IPS-18c (cell line): ENCODE results near the gene PLXNA2.

Experiments used
- H3K4me3 ChIP-seq: 2 replicates; pipeline ENCODE4 v1.7.0; 2013; ENCODE audit warnings: low read depth, mild to moderate bottlenecking, low read length, moderate library complexity; ENCODE audit not compliant: insufficient read depth
- H3K9me3 ChIP-seq: one replicate; pipeline ENCODE4 v1.6.1; 2013; ENCODE audit warnings: mild to moderate bottlenecking, low read length, moderate library complexity; ENCODE audit not compliant: control insufficient read depth, insufficient read depth

PLXNA2 gene

DNA sequence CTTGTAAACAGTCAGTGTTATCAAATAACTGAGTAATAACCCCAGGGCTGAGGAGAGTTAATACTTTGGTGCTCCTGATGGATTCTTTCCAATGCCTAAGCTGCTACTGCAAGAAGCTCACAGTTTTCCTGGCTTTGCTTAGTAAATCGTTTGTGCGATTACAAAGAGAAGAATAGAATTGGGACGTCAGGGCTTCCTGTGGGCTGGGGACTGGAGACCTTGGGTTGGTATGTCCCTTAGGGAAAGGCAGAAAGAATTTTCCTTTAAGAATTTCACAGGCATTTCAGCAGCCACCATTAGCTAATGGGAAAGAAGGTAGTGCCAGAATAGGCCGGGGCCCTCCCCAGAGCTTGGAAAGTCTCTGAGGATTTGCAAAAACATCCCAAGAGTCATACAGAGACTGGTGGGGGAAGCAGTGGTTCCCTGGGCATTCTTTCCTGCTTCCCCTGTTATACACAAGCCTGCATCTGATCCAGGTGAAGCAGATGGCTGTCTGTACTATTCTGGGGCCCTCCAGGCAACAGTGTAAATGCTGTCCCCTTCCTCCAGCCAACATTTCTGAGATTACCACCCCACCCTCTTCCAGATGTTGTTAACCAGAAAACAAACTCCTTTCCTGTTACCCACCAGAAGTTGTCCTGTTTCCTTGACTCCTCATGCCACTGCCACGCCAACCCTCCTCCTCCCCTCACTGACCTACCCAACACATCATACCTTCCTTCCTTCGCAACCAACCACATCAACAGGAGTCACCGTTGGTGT is 40.2 kb downstream of the PLXNA2 start:
- Histone ChIP-seq H3K4me3 (no peak overlapping the region), H3K9me3 (no peaks in the 10 kb centered on the region)

GRCh38 chr1:208203127-208203847 is 40.9 kb downstream of the PLXNA2 start:
- H3K4me3 ChIP-seq = no peak overlapping the region
- no peaks in the 10 kb centered on the region for H3K9me3 ChIP-seq

GRCh38 chr1:208202333-208202995 is 41.7 kb downstream of the PLXNA2 start:
- H3K4me3 ChIP-seq = no peak overlapping the region

DNA sequence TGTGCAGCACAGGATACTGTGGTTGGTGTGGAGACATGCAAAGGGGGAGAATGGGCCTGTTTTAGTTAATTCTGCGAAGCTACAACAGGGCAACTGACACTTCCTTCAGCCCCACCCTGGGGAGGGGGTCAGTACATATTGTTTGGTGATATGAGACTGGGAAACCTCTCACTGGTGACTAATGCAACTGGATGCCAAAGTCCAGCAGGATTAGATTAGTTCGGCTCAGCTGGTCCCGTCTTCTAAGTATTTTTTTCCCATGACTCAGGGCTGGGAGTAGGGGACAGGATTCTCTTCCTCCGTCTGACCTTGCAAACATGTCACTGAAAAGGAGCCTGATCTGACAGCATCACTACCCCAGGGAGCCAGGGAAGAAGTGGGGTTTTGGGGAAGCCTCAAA is 43.0 kb downstream of the PLXNA2 start:
- no peak overlapping the region for H3K4me3 ChIP-seq
- H3K9me3 ChIP-seq = no peaks in the 10 kb centered on the region

More at GRCh38 chr1:208202333-208202995, 41.7 kb downstream of the PLXNA2 start:
- no peaks in the 10 kb centered on the region for H3K9me3 ChIP-seq

DNA sequence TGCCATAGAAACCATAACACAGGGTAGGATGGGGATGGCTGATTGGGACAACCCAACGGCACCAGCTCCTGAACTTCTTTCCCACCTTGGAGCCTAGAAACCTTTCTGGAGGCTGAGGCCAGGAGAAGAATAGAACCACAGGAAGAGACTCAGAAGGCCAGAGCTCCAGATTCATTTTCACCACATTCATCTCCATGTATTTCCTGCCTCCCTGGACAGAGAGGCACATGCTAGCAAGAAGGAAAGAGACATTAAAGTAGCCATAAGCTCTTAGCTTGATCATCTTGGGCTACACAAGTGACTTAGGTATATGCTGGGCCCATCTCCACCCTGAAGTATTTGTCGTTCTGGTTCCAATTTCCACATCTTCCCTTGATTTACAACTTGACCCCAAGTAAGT is 44.1 kb downstream of the PLXNA2 start:
- Histone ChIP-seq H3K9me3 (no peaks in the 10 kb centered on the region), H3K4me3 (no peak overlapping the region)

- Histone ChIP-seq H3K9me3 (no peaks in the 10 kb centered on the region), H3K4me3 (no peak overlapping the region)
Measured at GRCh38 chr1:208198236-208198635, 45.9 kb downstream of the PLXNA2 start.

GRCh38 chr1:208194944-208195343 is 49.2 kb downstream of the PLXNA2 start:
- H3K9me3 ChIP-seq = no peaks in the 10 kb centered on the region
- H3K4me3 ChIP-seq = no peak overlapping the region

- Histone ChIP-seq H3K4me3 (no peak overlapping the region), H3K9me3 (no peaks in the 10 kb centered on the region)
Measured at GRCh38 chr1:208192995-208193394, 51.2 kb downstream of the PLXNA2 start.

DNA sequence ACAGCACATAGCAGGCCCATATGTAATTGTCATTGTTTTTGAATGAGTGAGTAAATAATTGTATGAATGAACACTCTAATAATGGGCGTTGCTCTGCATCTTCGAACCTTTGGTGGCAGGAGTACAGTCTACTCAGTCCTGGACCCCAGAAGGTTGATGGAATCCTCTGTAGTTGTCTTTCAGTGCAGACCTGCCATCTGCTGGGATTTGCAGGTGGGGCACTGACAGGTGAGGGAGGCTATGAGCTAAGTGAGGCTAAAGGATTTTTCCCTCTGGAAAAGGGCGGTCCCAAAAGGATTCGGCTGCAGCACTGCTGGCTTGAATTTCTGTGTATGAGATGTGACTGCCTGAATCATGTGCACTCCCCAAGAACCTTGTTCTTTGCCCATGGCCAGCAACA is 53.4 kb downstream of the PLXNA2 start:
- Histone ChIP-seq H3K4me3 (no peak overlapping the region), H3K9me3 (no peaks in the 10 kb centered on the region)

- H3K4me3 ChIP-seq = no peak overlapping the region
Measured at GRCh38 chr1:208189716-208190115, 54.5 kb downstream of the PLXNA2 start.

DNA sequence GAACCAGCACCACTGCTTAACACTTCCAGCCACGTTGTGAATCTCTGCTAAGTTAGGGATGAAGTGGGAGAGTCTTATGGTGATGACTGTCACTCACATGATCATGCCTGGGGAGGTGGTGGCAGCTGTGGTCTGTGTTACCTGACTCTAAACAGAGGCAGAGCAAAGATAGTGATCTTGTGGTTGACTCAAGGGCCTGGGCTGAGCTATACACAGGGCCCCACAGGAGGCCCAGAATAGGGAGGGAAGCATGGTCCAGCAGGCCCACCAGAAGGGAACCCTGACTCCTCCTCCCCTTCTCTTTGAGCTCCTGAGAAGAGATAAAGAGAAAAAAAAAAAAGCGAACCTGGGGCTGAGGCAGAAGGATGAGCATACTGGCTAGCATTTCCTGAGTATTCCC is 55.0 kb downstream of the PLXNA2 start:
- no peak overlapping the region for H3K4me3 ChIP-seq
- no peaks in the 10 kb centered on the region for H3K9me3 ChIP-seq

More at GRCh38 chr1:208189716-208190115, 54.5 kb downstream of the PLXNA2 start:
- no peaks in the 10 kb centered on the region for H3K9me3 ChIP-seq

- Histone ChIP-seq H3K4me3 (no peak overlapping the region), H3K9me3 (no peaks in the 10 kb centered on the region)
Measured at GRCh38 chr1:208188607-208189006, 55.6 kb downstream of the PLXNA2 start.

DNA sequence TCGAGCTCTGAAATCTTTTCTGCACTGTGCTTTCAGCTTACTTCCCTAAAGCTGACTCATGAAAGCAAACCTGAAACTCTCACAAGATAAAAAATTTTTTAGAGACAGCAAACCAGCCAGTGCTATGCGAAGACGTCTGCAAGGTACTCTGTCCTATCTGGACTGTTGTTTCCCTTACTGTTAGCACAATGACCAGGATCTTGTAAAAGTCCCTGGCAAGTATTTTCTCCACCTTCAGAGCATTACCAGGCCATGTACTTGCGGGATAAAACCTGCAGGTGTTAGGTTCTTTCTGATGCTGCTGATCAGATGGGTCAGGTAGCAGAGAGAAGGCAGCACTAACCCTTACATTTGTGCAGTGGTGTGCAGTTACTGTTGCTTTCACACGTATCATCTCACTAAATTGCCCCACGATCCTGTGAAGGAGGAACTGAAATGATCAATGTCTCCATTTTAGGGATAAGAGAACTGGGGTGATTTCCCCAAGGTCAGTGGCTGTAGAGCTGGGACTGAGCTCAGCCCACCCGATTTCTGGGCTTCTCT is 56.6 kb downstream of the PLXNA2 start:
- no peaks in the 10 kb centered on the region for H3K9me3 ChIP-seq
- H3K4me3 ChIP-seq = no peak overlapping the region

GRCh38 chr1:208185801-208186231 is 58.4 kb downstream of the PLXNA2 start:
- Histone ChIP-seq H3K9me3 (no peaks in the 10 kb centered on the region), H3K4me3 (no peak overlapping the region)

- H3K4me3 ChIP-seq = no peak overlapping the region
- no peaks in the 10 kb centered on the region for H3K9me3 ChIP-seq
Measured at GRCh38 chr1:208184966-208185654, 59.1 kb downstream of the PLXNA2 start.

GRCh38 chr1:208183977-208184911 is 59.9 kb downstream of the PLXNA2 start:
- no peaks in the 10 kb centered on the region for H3K9me3 ChIP-seq
- H3K4me3 ChIP-seq = no peak overlapping the region
